ENCODE measurements around the gene ATP6V1B1. TPM values are rescaled to one million over a fixed set of nuclear protein-coding genes. Genes with fewer than 3 reads are reported as not detected.
A peak's percentile ranks its signal among the peaks of the same experiment; 100 is the strongest.

Gene ATP6V1B1
- total RNA-seq, 1 experiment from 2014 or later, result not detected

DNA sequence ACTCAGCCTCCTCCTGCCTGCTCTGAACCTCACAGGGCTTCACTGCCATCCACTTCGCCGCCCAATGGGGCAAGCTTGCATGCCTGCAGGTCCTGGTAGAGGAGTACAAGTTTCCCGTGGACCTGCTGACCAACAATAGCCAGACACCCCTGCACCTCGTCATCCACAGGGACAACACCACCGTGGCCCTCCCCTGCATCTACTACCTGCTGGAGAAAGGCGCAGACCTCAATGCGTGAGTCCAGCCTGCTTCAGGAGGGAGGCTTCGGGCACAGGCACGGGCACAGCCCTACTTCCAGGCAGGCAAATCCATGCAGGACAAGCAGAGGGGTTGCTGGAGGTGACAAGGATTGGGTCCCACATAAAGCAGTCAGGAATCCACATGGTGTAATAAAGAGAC lies 43.9 kb downstream of the ATP6V1B1 start:
- H3K9me3 Mint-ChIP-seq, result no peaks in the 10 kb centered on the region
- peaks cover 22% of the 10 kb centered on the region for H3K4me1 Mint-ChIP-seq
- POLR2A ChIA-PET, result interaction anchor here (0.7 kb wide), 1 partner anchor 110 kb away, joined by 4 read pairs; no protein-coding TSS in a partner anchor
- no peaks in the 10 kb centered on the region for H3K36me3 Mint-ChIP-seq
- CTCF ChIA-PET, result interaction anchor here (0.6 to 4.2 kb wide), 6 partner anchors 15 to 211 kb away, joined by 4 to 33 read pairs (median 12); partner anchors contain the start of gene ADD2
- no peak for DNase-seq (ENCODE audit: low spot score)
- peak overlapping the region; percentile 57 for H3K4me3 Mint-ChIP-seq
- H3K27ac Mint-ChIP-seq, result no peak overlapping the region
- ATAC-seq, result no peak
- TF ChIP-seq, protein P1, sequence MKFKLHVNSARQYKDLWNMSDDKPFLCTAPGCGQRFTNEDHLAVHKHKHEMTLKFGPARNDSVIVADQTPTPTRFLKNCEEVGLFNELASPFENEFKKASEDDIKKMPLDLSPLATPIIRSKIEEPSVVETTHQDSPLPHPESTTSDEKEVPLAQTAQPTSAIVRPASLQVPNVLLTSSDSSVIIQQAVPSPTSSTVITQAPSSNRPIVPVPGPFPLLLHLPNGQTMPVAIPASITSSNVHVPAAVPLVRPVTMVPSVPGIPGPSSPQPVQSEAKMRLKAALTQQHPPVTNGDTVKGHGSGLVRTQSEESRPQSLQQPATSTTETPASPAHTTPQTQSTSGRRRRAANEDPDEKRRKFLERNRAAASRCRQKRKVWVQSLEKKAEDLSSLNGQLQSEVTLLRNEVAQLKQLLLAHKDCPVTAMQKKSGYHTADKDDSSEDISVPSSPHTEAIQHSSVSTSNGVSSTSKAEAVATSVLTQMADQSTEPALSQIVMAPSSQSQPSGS (CRISPR knock-in tag; IDR thresholded peaks at IDR 0.05; ENCODE audit: borderline replicate concordance, low read depth), result no peak
- TF ChIP-seq, protein P2, sequence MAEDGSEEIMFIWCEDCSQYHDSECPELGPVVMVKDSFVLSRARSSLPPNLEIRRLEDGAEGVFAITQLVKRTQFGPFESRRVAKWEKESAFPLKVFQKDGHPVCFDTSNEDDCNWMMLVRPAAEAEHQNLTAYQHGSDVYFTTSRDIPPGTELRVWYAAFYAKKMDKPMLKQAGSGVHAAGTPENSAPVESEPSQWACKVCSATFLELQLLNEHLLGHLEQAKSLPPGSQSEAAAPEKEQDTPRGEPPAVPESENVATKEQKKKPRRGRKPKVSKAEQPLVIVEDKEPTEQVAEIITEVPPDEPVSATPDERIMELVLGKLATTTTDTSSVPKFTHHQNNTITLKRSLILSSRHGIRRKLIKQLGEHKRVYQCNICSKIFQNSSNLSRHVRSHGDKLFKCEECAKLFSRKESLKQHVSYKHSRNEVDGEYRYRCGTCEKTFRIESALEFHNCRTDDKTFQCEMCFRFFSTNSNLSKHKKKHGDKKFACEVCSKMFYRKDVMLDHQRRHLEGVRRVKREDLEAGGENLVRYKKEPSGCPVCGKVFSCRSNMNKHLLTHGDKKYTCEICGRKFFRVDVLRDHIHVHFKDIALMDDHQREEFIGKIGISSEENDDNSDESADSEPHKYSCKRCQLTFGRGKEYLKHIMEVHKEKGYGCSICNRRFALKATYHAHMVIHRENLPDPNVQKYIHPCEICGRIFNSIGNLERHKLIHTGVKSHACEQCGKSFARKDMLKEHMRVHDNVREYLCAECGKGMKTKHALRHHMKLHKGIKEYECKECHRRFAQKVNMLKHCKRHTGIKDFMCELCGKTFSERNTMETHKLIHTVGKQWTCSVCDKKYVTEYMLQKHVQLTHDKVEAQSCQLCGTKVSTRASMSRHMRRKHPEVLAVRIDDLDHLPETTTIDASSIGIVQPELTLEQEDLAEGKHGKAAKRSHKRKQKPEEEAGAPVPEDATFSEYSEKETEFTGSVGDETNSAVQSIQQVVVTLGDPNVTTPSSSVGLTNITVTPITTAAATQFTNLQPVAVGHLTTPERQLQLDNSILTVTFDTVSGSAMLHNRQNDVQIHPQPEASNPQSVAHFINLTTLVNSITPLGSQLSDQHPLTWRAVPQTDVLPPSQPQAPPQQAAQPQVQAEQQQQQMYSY (CRISPR knock-in tag; IDR thresholded peaks at IDR 0.05), result no peak
- TF ChIP-seq, protein P3, sequence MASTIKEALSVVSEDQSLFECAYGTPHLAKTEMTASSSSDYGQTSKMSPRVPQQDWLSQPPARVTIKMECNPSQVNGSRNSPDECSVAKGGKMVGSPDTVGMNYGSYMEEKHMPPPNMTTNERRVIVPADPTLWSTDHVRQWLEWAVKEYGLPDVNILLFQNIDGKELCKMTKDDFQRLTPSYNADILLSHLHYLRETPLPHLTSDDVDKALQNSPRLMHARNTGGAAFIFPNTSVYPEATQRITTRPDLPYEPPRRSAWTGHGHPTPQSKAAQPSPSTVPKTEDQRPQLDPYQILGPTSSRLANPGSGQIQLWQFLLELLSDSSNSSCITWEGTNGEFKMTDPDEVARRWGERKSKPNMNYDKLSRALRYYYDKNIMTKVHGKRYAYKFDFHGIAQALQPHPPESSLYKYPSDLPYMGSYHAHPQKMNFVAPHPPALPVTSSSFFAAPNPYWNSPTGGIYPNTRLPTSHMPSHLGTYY (CRISPR knock-in tag; IDR thresholded peaks at IDR 0.05), result no peak
- TF ChIP-seq ZNF263 (CRISPR knock-in tag; IDR thresholded peaks at IDR 0.05; ENCODE audit: low read depth) (no peak), ELF4 (CRISPR knock-in tag; IDR thresholded peaks at IDR 0.05; ENCODE audit: low read depth) (no peak), ZNF396 (CRISPR knock-in tag; IDR thresholded peaks at IDR 0.05; ENCODE audit: borderline replicate concordance) (no peak), IRF2 (CRISPR knock-in tag; IDR thresholded peaks at IDR 0.05; ENCODE audit: borderline replicate concordance, low read depth) (no peak), ZNF416 (CRISPR knock-in tag; IDR thresholded peaks at IDR 0.05) (no peak)
- TF ChIP-seq, protein P4, sequence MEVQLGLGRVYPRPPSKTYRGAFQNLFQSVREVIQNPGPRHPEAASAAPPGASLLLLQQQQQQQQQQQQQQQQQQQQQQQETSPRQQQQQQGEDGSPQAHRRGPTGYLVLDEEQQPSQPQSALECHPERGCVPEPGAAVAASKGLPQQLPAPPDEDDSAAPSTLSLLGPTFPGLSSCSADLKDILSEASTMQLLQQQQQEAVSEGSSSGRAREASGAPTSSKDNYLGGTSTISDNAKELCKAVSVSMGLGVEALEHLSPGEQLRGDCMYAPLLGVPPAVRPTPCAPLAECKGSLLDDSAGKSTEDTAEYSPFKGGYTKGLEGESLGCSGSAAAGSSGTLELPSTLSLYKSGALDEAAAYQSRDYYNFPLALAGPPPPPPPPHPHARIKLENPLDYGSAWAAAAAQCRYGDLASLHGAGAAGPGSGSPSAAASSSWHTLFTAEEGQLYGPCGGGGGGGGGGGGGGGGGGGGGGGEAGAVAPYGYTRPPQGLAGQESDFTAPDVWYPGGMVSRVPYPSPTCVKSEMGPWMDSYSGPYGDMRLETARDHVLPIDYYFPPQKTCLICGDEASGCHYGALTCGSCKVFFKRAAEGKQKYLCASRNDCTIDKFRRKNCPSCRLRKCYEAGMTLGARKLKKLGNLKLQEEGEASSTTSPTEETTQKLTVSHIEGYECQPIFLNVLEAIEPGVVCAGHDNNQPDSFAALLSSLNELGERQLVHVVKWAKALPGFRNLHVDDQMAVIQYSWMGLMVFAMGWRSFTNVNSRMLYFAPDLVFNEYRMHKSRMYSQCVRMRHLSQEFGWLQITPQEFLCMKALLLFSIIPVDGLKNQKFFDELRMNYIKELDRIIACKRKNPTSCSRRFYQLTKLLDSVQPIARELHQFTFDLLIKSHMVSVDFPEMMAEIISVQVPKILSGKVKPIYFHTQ (CRISPR knock-in tag; IDR thresholded peaks at IDR 0.05), result no peak
- H3K27me3 Mint-ChIP-seq (ENCODE audit: low read depth), result peaks cover 43% of the 10 kb centered on the region

DNA sequence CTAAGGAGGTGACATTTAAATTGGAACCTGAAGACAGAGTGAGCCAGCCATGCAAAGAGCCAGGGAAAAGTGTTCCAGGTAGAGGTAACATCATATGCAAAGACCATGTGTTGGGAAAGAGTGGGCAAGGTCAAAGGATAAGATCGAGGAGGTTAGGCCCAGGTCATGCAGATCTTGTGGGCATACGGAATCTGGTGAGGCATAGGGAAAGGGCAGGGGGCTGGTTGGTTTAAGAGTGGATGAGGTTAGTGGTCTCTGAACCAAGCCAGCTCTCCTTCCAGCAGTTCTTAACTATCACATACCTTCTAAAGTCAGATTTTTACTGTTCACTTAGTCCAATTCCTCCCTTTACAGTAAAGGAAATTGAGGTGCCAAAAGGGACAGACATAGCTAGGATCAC lies 45.7 kb downstream of the ATP6V1B1 start:
- TF ChIP-seq SMAD4 (CRISPR knock-in tag; IDR thresholded peaks at IDR 0.05) (no peak), RELA (CRISPR knock-in tag; IDR thresholded peaks at IDR 0.05; ENCODE audit: borderline replicate concordance) (no peak), GABPB1 (CRISPR knock-in tag; IDR thresholded peaks at IDR 0.05) (no peak), CREB1 (CRISPR knock-in tag; IDR thresholded peaks at IDR 0.05) (no peak)
- TF ChIP-seq, protein P1 (CRISPR knock-in tag; IDR thresholded peaks at IDR 0.05; ENCODE audit: borderline replicate concordance, low read depth), result no peak
- no peak overlapping the region for H3K27ac Mint-ChIP-seq
- ChIA-PET CTCF (interaction anchor here (1.4 to 4.2 kb wide), 2 partner anchors 20 to 33 kb away, joined by 3 to 23 read pairs; no protein-coding TSS in a partner anchor), POLR2A (no interaction called here)
- DNase-seq (ENCODE audit: low spot score), result no peak
- peaks cover 6% of the 10 kb centered on the region; the same call in 1 of the 2 replicates for H3K36me3 Mint-ChIP-seq
- H3K4me1 Mint-ChIP-seq, result peaks cover 19% of the 10 kb centered on the region
- no peaks in the 10 kb centered on the region for H3K9me3 Mint-ChIP-seq
- ATAC-seq, result no peak
- peaks cover 31% of the 10 kb centered on the region for H3K27me3 Mint-ChIP-seq (ENCODE audit: low read depth)
- no peak overlapping the region for H3K4me3 Mint-ChIP-seq
